IMR-90 (cell line): ENCODE results near the gene FDCSP. TPM values are rescaled to one million over a fixed set of nuclear protein-coding genes. Genes with fewer than 3 reads are reported as not detected.

ENCODE experiments used
- ATAC-seq: fragments of 200-7000 bp; cut with Tn5 transposase; 2 replicates; pipeline ENCODE4 v1.9.1; 2020; ENCODE audit warnings: low read depth, mild to moderate bottlenecking, moderate library complexity
- BruUV-seq: library from RNA; stranded (reverse); fragments of 400-500 nt; replicated peaks from 2 replicates; lab custom pipeline; 2021; lab: Mats Ljungman, UMichigan
- CTCF ChIA-PET: fragments of 300-600 bp; formaldehyde crosslinking; extraction: SDS; loops from one replicate; lab custom pipeline; 2021; ENCODE audit warnings: antibody characterized with exemption; lab: Yijun Ruan, JAX
- POLR2A ChIA-PET: fragments of 300-600 bp; sonication (Branson Sonifier 250); formaldehyde crosslinking; loops from one replicate; lab custom pipeline; 2022; ENCODE audit warnings: antibody characterized with exemption; ENCODE audit not compliant: unreplicated experiment; lab: Charles Lee
- DNase-seq: peaks from one replicate; pipeline ENCODE4 v3.0.0; 2013
- H2AFZ ChIP-seq: replicated peaks from 2 replicates; pipeline ENCODE3; 2013; ENCODE audit warnings: low read length, mild to moderate bottlenecking; ENCODE audit not compliant: poor library complexity
- H2AK5ac ChIP-seq: 2 replicates; pipeline ENCODE4 v1.6.1; 2013; ENCODE audit warnings: low read depth, low read length, inconsistent platforms
- H2AK9ac ChIP-seq: replicated peaks from 2 replicates; pipeline ENCODE3; 2013; ENCODE audit warnings: mild to moderate bottlenecking, low read depth, low read length, moderate library complexity; ENCODE audit not compliant: poor library complexity
- H2BK120ac ChIP-seq: 2 replicates; pipeline ENCODE4 v1.6.1; 2013; ENCODE audit warnings: low read depth, low read length, inconsistent platforms
- H2BK15ac ChIP-seq: 3 replicates; pipeline ENCODE4 v1.6.1; 2013; ENCODE audit warnings: low read depth, low read length, inconsistent platforms
- H2BK20ac ChIP-seq: 2 replicates; pipeline ENCODE4 v1.6.1; 2013; ENCODE audit warnings: low read depth, mild to moderate bottlenecking, inconsistent platforms, low read length, moderate library complexity
- H2BK5ac ChIP-seq: 2 replicates; pipeline ENCODE4 v1.6.1; 2013; ENCODE audit warnings: mild to moderate bottlenecking, low read depth, low read length, inconsistent platforms; ENCODE audit not compliant: poor library complexity, severe bottlenecking
- H3K14ac ChIP-seq: replicated peaks from 2 replicates; pipeline ENCODE4 v1.6.1; 2013; ENCODE audit warnings: low read depth, low read length, inconsistent platforms
- H3K18ac ChIP-seq: 2 replicates; pipeline ENCODE4 v1.6.1; 2013; ENCODE audit warnings: low read depth, low read length, control low read depth
- H3K23ac ChIP-seq: 2 replicates; pipeline ENCODE4 v1.6.1; 2013; ENCODE audit warnings: low read depth, low read length, inconsistent platforms
- H3K27ac ChIP-seq: 2 replicates; pipeline ENCODE4 v1.5.1; 2013; ENCODE audit warnings: mild to moderate bottlenecking, control low read depth, low read length; ENCODE audit not compliant: insufficient read depth
- H3K27me3 ChIP-seq: 2 replicates; pipeline ENCODE4 v1.6.1; 2013; ENCODE audit warnings: low read length; ENCODE audit not compliant: control insufficient read depth, insufficient read depth
- H3K36me3 ChIP-seq: 2 replicates; pipeline ENCODE4 v1.6.1; 2013; ENCODE audit warnings: low read length, mixed read lengths; ENCODE audit not compliant: control insufficient read depth, insufficient read depth
- H3K4ac ChIP-seq: 2 replicates; pipeline ENCODE4 v1.6.1; 2013; ENCODE audit warnings: low read depth, low read length, inconsistent platforms
- H3K4me1 ChIP-seq: 2 replicates; pipeline ENCODE4 v1.6.1; 2013; ENCODE audit warnings: low read length, mixed read lengths; ENCODE audit not compliant: control insufficient read depth, insufficient read depth
- H3K4me2 ChIP-seq: 2 replicates; pipeline ENCODE4 v1.6.1; 2013; ENCODE audit warnings: low read depth, mild to moderate bottlenecking, control low read depth, low read length, moderate library complexity
- H3K4me3 ChIP-seq: 2 replicates; pipeline ENCODE4 v1.5.1; 2013; ENCODE audit warnings: low read depth, mild to moderate bottlenecking, control low read depth, low read length, moderate library complexity; ENCODE audit not compliant: insufficient read depth
- H3K56ac ChIP-seq: 2 replicates; pipeline ENCODE4 v1.6.1; 2013; ENCODE audit warnings: low read length, inconsistent platforms; ENCODE audit not compliant: insufficient read depth; ENCODE audit errors: extremely low read depth
- H3K79me1 ChIP-seq, 2 experiments: 2 replicates each; pipeline ENCODE4 v1.6.1; 2013; ENCODE audit warnings: low read length in 2 of 2, inconsistent platforms in 1 of 2, low read depth in 1 of 2
- H3K9ac ChIP-seq: 2 replicates; pipeline ENCODE4 v1.6.1; 2013; ENCODE audit warnings: low read depth, low read length, control low read depth
- H3K9me1 ChIP-seq: 2 replicates; pipeline ENCODE4 v1.6.1; 2013; ENCODE audit warnings: low read length, inconsistent platforms; ENCODE audit not compliant: insufficient read depth
- H3K9me3 ChIP-seq: 2 replicates; pipeline ENCODE4 v1.6.1; 2013; ENCODE audit warnings: low read length; ENCODE audit not compliant: control insufficient read depth, insufficient read depth
- H4K20me1 ChIP-seq: 2 replicates; pipeline ENCODE4 v1.6.1; 2013; ENCODE audit warnings: low read length, inconsistent platforms; ENCODE audit not compliant: insufficient read depth
- H4K5ac ChIP-seq: 2 replicates; pipeline ENCODE4 v1.6.1; 2013; ENCODE audit warnings: mild to moderate bottlenecking, low read depth, low read length, control low read depth
- H4K8ac ChIP-seq, 2 experiments: 2 replicates each; pipeline ENCODE4 v1.6.1; 2013; ENCODE audit warnings: low read depth in 2 of 2, low read length in 2 of 2, control low read depth in 1 of 2, inconsistent platforms in 1 of 2
- H4K91ac ChIP-seq: 2 replicates; pipeline ENCODE4 v1.6.1; 2013; ENCODE audit warnings: low read depth, low read length, inconsistent platforms; ENCODE audit not compliant: insufficient read depth
- BHLHE40 ChIP-seq: fragments of 150-350 bp; IDR thresholded peaks from 2 replicates; pipeline ENCODE4 v1.6.1; 2016; ENCODE audit warnings: mild to moderate bottlenecking, low read depth, low read length
- CEBPB ChIP-seq: IDR thresholded peaks from 2 replicates; pipeline ENCODE4 v1.6.1; 2012; ENCODE audit warnings: low read depth, low read length, improper control_type of control experiment
- CHD1 ChIP-seq: IDR thresholded peaks from 2 replicates; pipeline ENCODE4 v1.6.1; 2012; ENCODE audit warnings: low read depth, low read length, improper control_type of control experiment
- FOS ChIP-seq: fragments of 150-350 bp; IDR thresholded peaks from 2 replicates; pipeline ENCODE4 v1.6.1; 2016; ENCODE audit warnings: low read depth, low read length
- MAFK ChIP-seq: IDR thresholded peaks from 2 replicates; pipeline ENCODE4 v1.6.1; 2012; ENCODE audit warnings: low read depth, low read length, improper control_type of control experiment
- MAZ ChIP-seq: IDR thresholded peaks from 2 replicates; pipeline ENCODE4 v1.6.1; 2012; ENCODE audit warnings: low read depth, mild to moderate bottlenecking, low read length, improper control_type of control experiment, moderate library complexity, borderline replicate concordance
- MXI1 ChIP-seq: IDR thresholded peaks from 2 replicates; pipeline ENCODE4 v1.6.1; 2012; ENCODE audit warnings: low read depth, mild to moderate bottlenecking, low read length, moderate library complexity, borderline replicate concordance
- NFE2L2 ChIP-seq: fragments of 150-350 bp; IDR thresholded peaks from 2 replicates; pipeline ENCODE4 v1.6.1; 2016; ENCODE audit warnings: low read depth, mild to moderate bottlenecking, low read length
- POLR2A ChIP-seq: IDR thresholded peaks from 2 replicates; pipeline ENCODE4 v1.6.1; 2012; ENCODE audit warnings: mild to moderate bottlenecking, low read depth, low read length
- RAD21 ChIP-seq: IDR thresholded peaks from 2 replicates; pipeline ENCODE4 v1.6.1; 2012; ENCODE audit warnings: low read length, improper control_type of control experiment
- RCOR1 ChIP-seq: IDR thresholded peaks from 2 replicates; pipeline ENCODE4 v1.6.1; 2012; ENCODE audit warnings: mild to moderate bottlenecking, low read length, improper control_type of control experiment; ENCODE audit not compliant: insufficient replicate concordance
- RFX5 ChIP-seq: IDR thresholded peaks from 2 replicates; pipeline ENCODE4 v1.8.0; 2012; ENCODE audit warnings: low read depth, mild to moderate bottlenecking, low read length, moderate library complexity
- SMC3 ChIP-seq: fragments of 150-350 bp; IDR thresholded peaks from 2 replicates; pipeline ENCODE4 v1.6.1; 2016; ENCODE audit warnings: low read depth, mild to moderate bottlenecking, antibody characterized with exemption, low read length, moderate library complexity
- WGBS, 2 experiments: methylation state at CpG; one replicate each; pipeline versions ENCODE4 v1.1.5 to v1.1.7; 2013; ENCODE audit warnings: missing lambda C conversion rate in 2 of 2; ENCODE audit not compliant: insufficient read length in 1 of 2; ENCODE audit errors: extremely low coverage in 2 of 2; 5-methylcytosine and 5-hydroxymethylcytosine counted together
- dilution Hi-C: fragments of 300-500 bp; cut with HindIII; formaldehyde crosslinking; loops from one replicate; pipeline ENCODE4 v1.14.3; 2018; ENCODE audit warnings: low sequenced_read_pairs; ENCODE audit not compliant: unreplicated experiment
- in situ Hi-C: fragments of 300-500 bp; cut with MboI; formaldehyde crosslinking; loops from 3 replicates; pipeline ENCODE4 v1.14.3; 2019; ENCODE audit warnings: low sequenced_read_pairs, inconsistent platforms, mixed read lengths
- intact Hi-C: fragments of 100-400 bp; cut with micrococcal nuclease; formaldehyde crosslinking; loops from 2 replicates; pipeline ENCODE4 v1.10.0; 2022
- polyA plus RNA-seq, 3 experiments: library from polyadenylated mRNA; depleted of rRNA; stranded (reverse); fragments of >200 nt; gene quantifications; 2 replicates each; pipeline ENCODE4 v1.2.3, GENCODE V29; 2012; ENCODE audit warnings: low replicate concordance in 1 of 3
- total RNA-seq: library from RNA; depleted of rRNA; stranded (reverse); fragments of >200 nt; gene quantifications from 2 replicates; pipeline ENCODE4 v1.2.3, GENCODE V29; 2012
- TF ChIP-seq, protein P1 (sequence below): conservative IDR thresholded peaks from 2 replicates; pipeline ENCODE4 v1.5.1; 2012; ENCODE audit warnings: mild to moderate bottlenecking, low read depth, low read length, improper control_type of control experiment
- TF ChIP-seq, protein P2 (sequence below): fragments of 150-350 bp; IDR thresholded peaks from 2 replicates; pipeline ENCODE4 v1.6.1; 2017; ENCODE audit warnings: mild to moderate bottlenecking, antibody characterized with exemption, low read length, low read depth
- TF ChIP-seq, protein P3 (sequence below): fragments of 150-350 bp; IDR thresholded peaks from 2 replicates; pipeline ENCODE4 v1.6.1; 2016; ENCODE audit warnings: low read depth, mild to moderate bottlenecking, low read length, moderate library complexity, borderline replicate concordance

Gene FDCSP
- total and polyA plus RNA-seq, 2 of the 4 experiments (the other 2 are of a cell fraction) = not detected

DNA sequence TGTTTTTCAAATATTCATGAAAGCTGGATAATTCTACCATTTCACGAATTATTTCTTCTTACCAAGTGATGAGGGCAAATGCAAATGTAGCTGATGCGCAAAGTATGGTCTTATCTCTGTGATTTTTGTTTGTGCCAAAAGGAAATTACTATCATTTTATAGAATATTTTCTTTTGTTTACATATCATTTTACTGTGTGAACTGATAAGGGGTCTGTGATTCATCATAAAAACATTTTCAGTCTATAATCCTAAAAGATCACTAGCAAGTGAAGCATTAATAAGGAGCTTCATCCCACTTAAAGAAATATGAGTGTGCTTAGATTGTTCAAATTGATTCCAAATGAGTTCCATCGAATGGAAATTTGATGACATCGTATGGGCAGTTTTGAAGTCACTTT, 17.2 kb downstream of the FDCSP start:
- Histone ChIP-seq H3K27ac (no peak overlapping the region), H3K9me3 (no peaks in the 10 kb centered on the region), H2AFZ (no peak overlapping the region), H3K4me2 (no peak overlapping the region), H4K20me1 (no peaks in the 10 kb centered on the region), H3K9ac (no peak overlapping the region), H2AK5ac (no peak overlapping the region), H4K5ac (no peak overlapping the region), H3K36me3 (no peaks in the 10 kb centered on the region), H2BK20ac (no peak overlapping the region), H3K18ac (no peak overlapping the region), H3K56ac (no peak overlapping the region), H3K4me3 (no peak overlapping the region), H3K27me3 (no peaks in the 10 kb centered on the region), H3K4me1 (no peaks in the 10 kb centered on the region), H2AK9ac (no peak overlapping the region), H3K4ac (no peak overlapping the region), H3K9me1 (no peaks in the 10 kb centered on the region), H3K23ac (no peak overlapping the region), H3K79me1 (no peaks in the 10 kb centered on the region), H3K14ac (no peak overlapping the region), H2BK120ac (no peak overlapping the region), H2BK5ac (no peak overlapping the region), H4K8ac (no peak overlapping the region), H4K91ac (no peak overlapping the region), H2BK15ac (no peak overlapping the region)
- ChIA-PET POLR2A (no interaction called here), CTCF (no interaction called here)
- TF ChIP-seq MAFK (no peak), BHLHE40 (no peak), POLR2A (no peak), CEBPB (no peak), RFX5 (no peak), RAD21 (no peak), NFE2L2 (no peak), CHD1 (no peak), MXI1 (no peak), FOS (no peak), RCOR1 (no peak), MAZ (no peak), SMC3 (no peak)
- TF ChIP-seq, protein P1, sequence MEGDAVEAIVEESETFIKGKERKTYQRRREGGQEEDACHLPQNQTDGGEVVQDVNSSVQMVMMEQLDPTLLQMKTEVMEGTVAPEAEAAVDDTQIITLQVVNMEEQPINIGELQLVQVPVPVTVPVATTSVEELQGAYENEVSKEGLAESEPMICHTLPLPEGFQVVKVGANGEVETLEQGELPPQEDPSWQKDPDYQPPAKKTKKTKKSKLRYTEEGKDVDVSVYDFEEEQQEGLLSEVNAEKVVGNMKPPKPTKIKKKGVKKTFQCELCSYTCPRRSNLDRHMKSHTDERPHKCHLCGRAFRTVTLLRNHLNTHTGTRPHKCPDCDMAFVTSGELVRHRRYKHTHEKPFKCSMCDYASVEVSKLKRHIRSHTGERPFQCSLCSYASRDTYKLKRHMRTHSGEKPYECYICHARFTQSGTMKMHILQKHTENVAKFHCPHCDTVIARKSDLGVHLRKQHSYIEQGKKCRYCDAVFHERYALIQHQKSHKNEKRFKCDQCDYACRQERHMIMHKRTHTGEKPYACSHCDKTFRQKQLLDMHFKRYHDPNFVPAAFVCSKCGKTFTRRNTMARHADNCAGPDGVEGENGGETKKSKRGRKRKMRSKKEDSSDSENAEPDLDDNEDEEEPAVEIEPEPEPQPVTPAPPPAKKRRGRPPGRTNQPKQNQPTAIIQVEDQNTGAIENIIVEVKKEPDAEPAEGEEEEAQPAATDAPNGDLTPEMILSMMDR = no peak
- TF ChIP-seq, protein P2, sequence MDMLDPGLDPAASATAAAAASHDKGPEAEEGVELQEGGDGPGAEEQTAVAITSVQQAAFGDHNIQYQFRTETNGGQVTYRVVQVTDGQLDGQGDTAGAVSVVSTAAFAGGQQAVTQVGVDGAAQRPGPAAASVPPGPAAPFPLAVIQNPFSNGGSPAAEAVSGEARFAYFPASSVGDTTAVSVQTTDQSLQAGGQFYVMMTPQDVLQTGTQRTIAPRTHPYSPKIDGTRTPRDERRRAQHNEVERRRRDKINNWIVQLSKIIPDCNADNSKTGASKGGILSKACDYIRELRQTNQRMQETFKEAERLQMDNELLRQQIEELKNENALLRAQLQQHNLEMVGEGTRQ = no peak
- TF ChIP-seq, protein P3, sequence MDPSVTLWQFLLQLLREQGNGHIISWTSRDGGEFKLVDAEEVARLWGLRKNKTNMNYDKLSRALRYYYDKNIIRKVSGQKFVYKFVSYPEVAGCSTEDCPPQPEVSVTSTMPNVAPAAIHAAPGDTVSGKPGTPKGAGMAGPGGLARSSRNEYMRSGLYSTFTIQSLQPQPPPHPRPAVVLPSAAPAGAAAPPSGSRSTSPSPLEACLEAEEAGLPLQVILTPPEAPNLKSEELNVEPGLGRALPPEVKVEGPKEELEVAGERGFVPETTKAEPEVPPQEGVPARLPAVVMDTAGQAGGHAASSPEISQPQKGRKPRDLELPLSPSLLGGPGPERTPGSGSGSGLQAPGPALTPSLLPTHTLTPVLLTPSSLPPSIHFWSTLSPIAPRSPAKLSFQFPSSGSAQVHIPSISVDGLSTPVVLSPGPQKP = no peak
- DNase-seq (no peak), ATAC-seq (no peak)
- in situ Hi-C loops = no loop called here
- no CpG with 5 or more reads among the region's 4 CpGs for WGBS, 2 experiments
- BruUV-seq = no TSS peak
- intact Hi-C loops = no loop called here
- dilution Hi-C loops = no loop called here
